ENCODE measurements around the gene GTF2IRD1.
A peak's percentile ranks its signal among the peaks of the same experiment; 100 is the strongest.

Gene GTF2IRD1

GRCh38 chr7:74518654-74519053, 64.9 kb downstream of the GTF2IRD1 start:
- no peak overlapping the region for H2BK120ac ChIP-seq (ENCODE audit: low read depth, low read length)

GRCh38 chr7:74519395-74519794, 65.7 kb downstream of the GTF2IRD1 start:
- Histone ChIP-seq H3K27ac (replicated peaks; ENCODE audit: low read length) (no peak overlapping the region), H3K4ac (ENCODE audit: low read length) (no peak overlapping the region), H3K9me3 (replicated peaks in 1 of 2; ENCODE audit: control insufficient read depth in 2 of 2, insufficient read depth in 1 of 2, low read depth in 1 of 2, low read length in 2 of 2) (peaks cover 11 to 16% of the 10 kb centered on the region in 2 donors), H2BK5ac (ENCODE audit: low read length) (no peak overlapping the region), H3K18ac (ENCODE audit: low read length) (no peak overlapping the region), H4K8ac (ENCODE audit: low read depth, low read length) (no peak overlapping the region), H3K23ac (ENCODE audit: low read depth, low read length, poor library complexity) (no peak overlapping the region), H2AFZ (ENCODE audit: low read length) (no peak overlapping the region), H4K91ac (ENCODE audit: low read depth, low read length, poor library complexity) (no peak overlapping the region), H2BK15ac (ENCODE audit: low read length) (no peak overlapping the region), H2BK12ac (ENCODE audit: low read length) (no peak overlapping the region), H3K79me1 (ENCODE audit: low read depth, low read length) (peaks cover 3% of the 10 kb centered on the region), H3K14ac (ENCODE audit: low read length) (no peak overlapping the region), H2AK5ac (ENCODE audit: low read depth, low read length) (no peak overlapping the region), H3K4me2 (ENCODE audit: insufficient read depth, low read length, poor library complexity, severe bottlenecking) (no peak overlapping the region), H3K9ac (ENCODE audit: low read depth, low read length, poor library complexity) (peak overlapping the region; percentile 32), H3K36me3 (replicated peaks in 1 of 2; ENCODE audit: control insufficient read depth in 2 of 2, insufficient read depth in 2 of 2, low read length in 2 of 2) (peaks cover 52 to 82% of the 10 kb centered on the region in 2 donors), H3K4me3 (ENCODE audit: low read length in 2 of 2) (peak overlapping the region in 1 of 2 donors; percentile 50), H3K27me3 (ENCODE audit: control insufficient read depth in 3 of 3, insufficient read depth in 3 of 3, low read depth in 1 of 3, low read length in 3 of 3) (no peaks in the 10 kb centered on the region), H3K4me1 (ENCODE audit: control insufficient read depth in 2 of 2, insufficient read depth in 1 of 2, low read depth in 1 of 2, low read length in 2 of 2) (no peaks in the 10 kb centered on the region), H2BK120ac (ENCODE audit: low read depth, low read length) (no peak overlapping the region)
- WGBS, 2 donors (ENCODE audit: extremely low coverage in 2 of 2, insufficient read length in 2 of 2, insufficient replicate concordance in 1 of 2): no CpG with 5 or more reads among the region's 14 CpGs
- no peak for DNase-seq (ENCODE audit: low spot score)

More at GRCh38 chr7:74518654-74519053, 64.9 kb downstream of the GTF2IRD1 start:
- no peak overlapping the region for H4K8ac ChIP-seq (ENCODE audit: low read depth, low read length)
- no peak overlapping the region for H2AK5ac ChIP-seq (ENCODE audit: low read depth, low read length)
- peak overlapping the region in 1 of 2 donors; percentile 50 for H3K4me3 ChIP-seq (ENCODE audit: low read length in 2 of 2)
- no peaks in the 10 kb centered on the region for H3K4me1 ChIP-seq (ENCODE audit: control insufficient read depth in 2 of 2, insufficient read depth in 1 of 2, low read depth in 1 of 2, low read length in 2 of 2)
- H2AFZ ChIP-seq (ENCODE audit: low read length): no peak overlapping the region
- no peak overlapping the region for H3K27ac ChIP-seq (replicated peaks; ENCODE audit: low read length)
- no peaks in the 10 kb centered on the region for H3K27me3 ChIP-seq (ENCODE audit: control insufficient read depth in 3 of 3, insufficient read depth in 3 of 3, low read depth in 1 of 3, low read length in 3 of 3)
- H4K91ac ChIP-seq (ENCODE audit: low read depth, low read length, poor library complexity): no peak overlapping the region
- H3K9me3 ChIP-seq (replicated peaks in 1 of 2; ENCODE audit: control insufficient read depth in 2 of 2, insufficient read depth in 1 of 2, low read depth in 1 of 2, low read length in 2 of 2): peaks cover 11 to 16% of the 10 kb centered on the region in 2 donors
- peak overlapping the region; percentile 3 for H3K18ac ChIP-seq (ENCODE audit: low read length)
- peaks cover 52 to 85% of the 10 kb centered on the region in 2 donors for H3K36me3 ChIP-seq (replicated peaks in 1 of 2; ENCODE audit: control insufficient read depth in 2 of 2, insufficient read depth in 2 of 2, low read length in 2 of 2)
- no peak overlapping the region for H2BK12ac ChIP-seq (ENCODE audit: low read length)
- DNase-seq (ENCODE audit: low spot score): no peak
- no peak overlapping the region for H3K23ac ChIP-seq (ENCODE audit: low read depth, low read length, poor library complexity)
- H3K4me2 ChIP-seq (ENCODE audit: insufficient read depth, low read length, poor library complexity, severe bottlenecking): no peak overlapping the region
- H2BK5ac ChIP-seq (ENCODE audit: low read length): no peak overlapping the region
- no peak overlapping the region for H3K14ac ChIP-seq (ENCODE audit: low read length)
- H3K79me1 ChIP-seq (ENCODE audit: low read depth, low read length): peaks cover 3% of the 10 kb centered on the region
- no peak overlapping the region for H3K4ac ChIP-seq (ENCODE audit: low read length)
- no peak overlapping the region for H2BK15ac ChIP-seq (ENCODE audit: low read length)
- WGBS, 2 donors (ENCODE audit: extremely low coverage in 2 of 2, insufficient read length in 2 of 2, insufficient replicate concordance in 1 of 2): no CpG with 5 or more reads among the region's 2 CpGs
- no peak overlapping the region for H3K9ac ChIP-seq (ENCODE audit: low read depth, low read length, poor library complexity)

- H2AK5ac ChIP-seq (ENCODE audit: low read depth, low read length): no peak overlapping the region
- H3K4me1 ChIP-seq (ENCODE audit: control insufficient read depth in 2 of 2, insufficient read depth in 1 of 2, low read depth in 1 of 2, low read length in 2 of 2): no peaks in the 10 kb centered on the region
- H4K91ac ChIP-seq (ENCODE audit: low read depth, low read length, poor library complexity): no peak overlapping the region
- no peak overlapping the region for H3K18ac ChIP-seq (ENCODE audit: low read length)
- H3K23ac ChIP-seq (ENCODE audit: low read depth, low read length, poor library complexity): no peak overlapping the region
- peaks cover 58 to 85% of the 10 kb centered on the region in 2 donors for H3K36me3 ChIP-seq (replicated peaks in 1 of 2; ENCODE audit: control insufficient read depth in 2 of 2, insufficient read depth in 2 of 2, low read length in 2 of 2)
- H3K27ac ChIP-seq (replicated peaks; ENCODE audit: low read length): no peak overlapping the region
- H2BK120ac ChIP-seq (ENCODE audit: low read depth, low read length): no peak overlapping the region
- peaks cover 11 to 16% of the 10 kb centered on the region in 2 donors for H3K9me3 ChIP-seq (replicated peaks in 1 of 2; ENCODE audit: control insufficient read depth in 2 of 2, insufficient read depth in 1 of 2, low read depth in 1 of 2, low read length in 2 of 2)
- no peak overlapping the region for H2BK15ac ChIP-seq (ENCODE audit: low read length)
- no peak for DNase-seq (ENCODE audit: low spot score)
- no peaks in the 10 kb centered on the region for H3K79me1 ChIP-seq (ENCODE audit: low read depth, low read length)
- no CpG with 5 or more reads among the region's 10 CpGs for WGBS, 2 donors (ENCODE audit: extremely low coverage in 2 of 2, insufficient read length in 2 of 2, insufficient replicate concordance in 1 of 2)
- no peak overlapping the region for H2BK5ac ChIP-seq (ENCODE audit: low read length)
- H3K4ac ChIP-seq (ENCODE audit: low read length): no peak overlapping the region
- no peak overlapping the region for H3K14ac ChIP-seq (ENCODE audit: low read length)
- no peak overlapping the region for H3K4me2 ChIP-seq (ENCODE audit: insufficient read depth, low read length, poor library complexity, severe bottlenecking)
- H4K8ac ChIP-seq (ENCODE audit: low read depth, low read length): no peak overlapping the region
- no peak overlapping the region for H2BK12ac ChIP-seq (ENCODE audit: low read length)
- H3K4me3 ChIP-seq (ENCODE audit: low read length in 2 of 2): no peak overlapping the region
- H3K9ac ChIP-seq (ENCODE audit: low read depth, low read length, poor library complexity): no peak overlapping the region
- no peaks in the 10 kb centered on the region for H3K27me3 ChIP-seq (ENCODE audit: control insufficient read depth in 3 of 3, insufficient read depth in 3 of 3, low read depth in 1 of 3, low read length in 3 of 3)
- H2AFZ ChIP-seq (ENCODE audit: low read length): no peak overlapping the region
Measured at GRCh38 chr7:74521855-74522254, 68.1 kb downstream of the GTF2IRD1 start.

- WGBS, 2 donors (ENCODE audit: extremely low coverage in 2 of 2, insufficient read length in 2 of 2, insufficient replicate concordance in 1 of 2): no CpG with 5 or more reads among the region's 1 CpG
- no peak overlapping the region for H4K8ac ChIP-seq (ENCODE audit: low read depth, low read length)
- no peaks in the 10 kb centered on the region for H3K27me3 ChIP-seq (ENCODE audit: control insufficient read depth in 3 of 3, insufficient read depth in 3 of 3, low read depth in 1 of 3, low read length in 3 of 3)
- no peak overlapping the region for H3K27ac ChIP-seq (replicated peaks; ENCODE audit: low read length)
- H4K91ac ChIP-seq (ENCODE audit: low read depth, low read length, poor library complexity): no peak overlapping the region
- no peak overlapping the region for H3K9ac ChIP-seq (ENCODE audit: low read depth, low read length, poor library complexity)
- H3K4me2 ChIP-seq (ENCODE audit: insufficient read depth, low read length, poor library complexity, severe bottlenecking): no peak overlapping the region
- H2AFZ ChIP-seq (ENCODE audit: low read length): no peak overlapping the region
- no peak for DNase-seq (ENCODE audit: low spot score)
- no peak overlapping the region for H3K14ac ChIP-seq (ENCODE audit: low read length)
- no peak overlapping the region for H2BK5ac ChIP-seq (ENCODE audit: low read length)
- no peak overlapping the region for H2BK15ac ChIP-seq (ENCODE audit: low read length)
- peaks cover 58 to 90% of the 10 kb centered on the region in 2 donors for H3K36me3 ChIP-seq (replicated peaks in 1 of 2; ENCODE audit: control insufficient read depth in 2 of 2, insufficient read depth in 2 of 2, low read length in 2 of 2)
- H3K9me3 ChIP-seq (replicated peaks in 1 of 2; ENCODE audit: control insufficient read depth in 2 of 2, insufficient read depth in 1 of 2, low read depth in 1 of 2, low read length in 2 of 2): peaks cover 11 to 16% of the 10 kb centered on the region in 2 donors
- no peak overlapping the region for H3K4me3 ChIP-seq (ENCODE audit: low read length in 2 of 2)
- no peak overlapping the region for H3K4ac ChIP-seq (ENCODE audit: low read length)
- no peak overlapping the region for H2AK5ac ChIP-seq (ENCODE audit: low read depth, low read length)
- H3K79me1 ChIP-seq (ENCODE audit: low read depth, low read length): no peaks in the 10 kb centered on the region
- no peak overlapping the region for H2BK120ac ChIP-seq (ENCODE audit: low read depth, low read length)
- H3K23ac ChIP-seq (ENCODE audit: low read depth, low read length, poor library complexity): no peak overlapping the region
- H3K18ac ChIP-seq (ENCODE audit: low read length): no peak overlapping the region
- H3K4me1 ChIP-seq (ENCODE audit: control insufficient read depth in 2 of 2, insufficient read depth in 1 of 2, low read depth in 1 of 2, low read length in 2 of 2): no peaks in the 10 kb centered on the region
- H2BK12ac ChIP-seq (ENCODE audit: low read length): no peak overlapping the region
Measured at GRCh38 chr7:74522281-74522905, 68.7 kb downstream of the GTF2IRD1 start.

Data from neuronal stem cell (in vitro differentiated cells).